ENCODE data around the gene FAAH. TPM values are rescaled to one million over a fixed set of nuclear protein-coding genes. Genes with fewer than 3 reads are reported as not detected.

FAAH gene
- total RNA-seq, 1 donor from 2014 or later: 6.4 TPM

DNA sequence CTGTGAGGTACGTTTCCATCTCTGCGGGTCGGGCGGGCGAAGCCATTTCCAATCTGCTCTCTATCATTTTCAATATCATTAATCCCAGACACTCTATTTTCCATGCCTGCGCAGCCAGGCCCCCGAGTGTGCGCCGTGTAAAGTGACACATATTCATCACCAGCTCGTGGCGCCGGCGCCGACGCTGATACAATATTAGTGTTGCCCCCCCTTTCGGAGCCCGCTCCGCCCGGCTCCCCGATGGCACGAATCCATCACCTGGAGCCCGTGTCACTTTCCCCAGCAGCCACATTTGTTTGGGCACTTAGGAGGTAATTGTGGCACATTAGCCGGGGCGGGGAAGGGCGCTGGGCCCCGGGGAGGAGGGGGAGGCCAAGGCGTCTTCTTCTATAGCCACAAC, 61.8 kb downstream of the FAAH start:
- ChIA-PET POLR2A (no interaction called here), CTCF (no interaction called here)
- H3K9me3 Mint-ChIP-seq: no peaks in the 10 kb centered on the region
- peaks cover 50% of the 10 kb centered on the region for H3K27me3 Mint-ChIP-seq
- H3K36me3 Mint-ChIP-seq (ENCODE audit: low read depth): no peaks in the 10 kb centered on the region
- intact Hi-C loops (cut with micrococcal nuclease): no loop called here
- DNase-seq (no peak), ATAC-seq (ENCODE audit: low read depth) (no peak)
- H3K4me3 Mint-ChIP-seq: no peak overlapping the region
- H3K27ac Mint-ChIP-seq: no peak overlapping the region
- no peaks in the 10 kb centered on the region for H3K4me1 Mint-ChIP-seq
- TF ChIP-seq, protein P1, sequence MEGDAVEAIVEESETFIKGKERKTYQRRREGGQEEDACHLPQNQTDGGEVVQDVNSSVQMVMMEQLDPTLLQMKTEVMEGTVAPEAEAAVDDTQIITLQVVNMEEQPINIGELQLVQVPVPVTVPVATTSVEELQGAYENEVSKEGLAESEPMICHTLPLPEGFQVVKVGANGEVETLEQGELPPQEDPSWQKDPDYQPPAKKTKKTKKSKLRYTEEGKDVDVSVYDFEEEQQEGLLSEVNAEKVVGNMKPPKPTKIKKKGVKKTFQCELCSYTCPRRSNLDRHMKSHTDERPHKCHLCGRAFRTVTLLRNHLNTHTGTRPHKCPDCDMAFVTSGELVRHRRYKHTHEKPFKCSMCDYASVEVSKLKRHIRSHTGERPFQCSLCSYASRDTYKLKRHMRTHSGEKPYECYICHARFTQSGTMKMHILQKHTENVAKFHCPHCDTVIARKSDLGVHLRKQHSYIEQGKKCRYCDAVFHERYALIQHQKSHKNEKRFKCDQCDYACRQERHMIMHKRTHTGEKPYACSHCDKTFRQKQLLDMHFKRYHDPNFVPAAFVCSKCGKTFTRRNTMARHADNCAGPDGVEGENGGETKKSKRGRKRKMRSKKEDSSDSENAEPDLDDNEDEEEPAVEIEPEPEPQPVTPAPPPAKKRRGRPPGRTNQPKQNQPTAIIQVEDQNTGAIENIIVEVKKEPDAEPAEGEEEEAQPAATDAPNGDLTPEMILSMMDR (IDR thresholded peaks at IDR 0.05): no peak

- H3K4me1 Mint-ChIP-seq: no peaks in the 10 kb centered on the region
- CTCF ChIA-PET: no interaction called here
- H3K36me3 Mint-ChIP-seq (ENCODE audit: low read depth): no peaks in the 10 kb centered on the region
- intact Hi-C loops (cut with micrococcal nuclease): no loop called here
- TF ChIP-seq, protein P1 (IDR thresholded peaks at IDR 0.05): no peak
- ATAC-seq (ENCODE audit: low read depth) (no peak), DNase-seq (no peak)
- no peaks in the 10 kb centered on the region for H3K9me3 Mint-ChIP-seq
- H3K4me3 Mint-ChIP-seq: no peak overlapping the region
- POLR2A ChIA-PET: no interaction called here
- no peak overlapping the region for H3K27ac Mint-ChIP-seq
- H3K27me3 Mint-ChIP-seq: peaks cover 47% of the 10 kb centered on the region
Measured at GRCh38 chr1:46456411-46456963, 62.4 kb downstream of the FAAH start.

- intact Hi-C loops (cut with micrococcal nuclease): no loop called here
- ChIA-PET CTCF (no interaction called here), POLR2A (no interaction called here)
- no peak overlapping the region for H3K4me3 Mint-ChIP-seq
- TF ChIP-seq, protein P1 (IDR thresholded peaks at IDR 0.05): no peak
- ATAC-seq (ENCODE audit: low read depth) (no peak), DNase-seq (no peak)
- H3K36me3 Mint-ChIP-seq (ENCODE audit: low read depth): no peaks in the 10 kb centered on the region
- peaks cover 45% of the 10 kb centered on the region for H3K27me3 Mint-ChIP-seq
- H3K4me1 Mint-ChIP-seq: no peaks in the 10 kb centered on the region
- H3K27ac Mint-ChIP-seq: no peak overlapping the region
- H3K9me3 Mint-ChIP-seq: no peaks in the 10 kb centered on the region
Measured at GRCh38 chr1:46457178-46457577, 63.1 kb downstream of the FAAH start.

DNA sequence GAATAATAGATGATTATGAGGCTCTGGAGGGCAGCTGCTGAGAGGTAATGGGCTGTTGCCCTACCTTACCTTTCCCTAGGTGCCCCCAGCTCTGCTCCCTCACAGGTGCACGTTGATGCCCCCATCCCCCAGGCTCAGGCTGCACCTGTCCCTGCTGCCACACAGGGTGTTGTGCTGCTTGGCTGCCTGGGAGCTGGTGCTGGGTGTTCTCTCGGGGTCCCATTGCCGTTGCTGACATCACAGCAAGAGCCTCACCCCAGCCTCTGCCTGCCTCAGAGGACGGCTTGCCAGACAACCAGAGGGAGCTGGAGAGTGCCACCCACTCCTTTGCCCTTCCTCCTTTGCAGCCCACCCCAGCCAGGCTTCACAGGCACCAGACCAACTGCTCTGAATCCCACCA, 64.1 kb downstream of the FAAH start:
- H3K27ac Mint-ChIP-seq: no peak overlapping the region
- no peak for ATAC-seq (ENCODE audit: low read depth)
- H3K36me3 Mint-ChIP-seq (ENCODE audit: low read depth): no peaks in the 10 kb centered on the region
- TF ChIP-seq, protein P1 (IDR thresholded peaks at IDR 0.05): no peak
- peaks cover 42% of the 10 kb centered on the region for H3K27me3 Mint-ChIP-seq
- ChIA-PET CTCF (interaction anchor here (0.7 kb wide), 1 partner anchor 11 kb away, joined by 3 read pairs; no protein-coding TSS in a partner anchor), POLR2A (no interaction called here)
- H3K4me1 Mint-ChIP-seq: no peaks in the 10 kb centered on the region
- intact Hi-C loops (cut with micrococcal nuclease): no loop called here
- no peaks in the 10 kb centered on the region for H3K9me3 Mint-ChIP-seq
- H3K4me3 Mint-ChIP-seq: no peak overlapping the region
- DNase-seq: no peak

DNA sequence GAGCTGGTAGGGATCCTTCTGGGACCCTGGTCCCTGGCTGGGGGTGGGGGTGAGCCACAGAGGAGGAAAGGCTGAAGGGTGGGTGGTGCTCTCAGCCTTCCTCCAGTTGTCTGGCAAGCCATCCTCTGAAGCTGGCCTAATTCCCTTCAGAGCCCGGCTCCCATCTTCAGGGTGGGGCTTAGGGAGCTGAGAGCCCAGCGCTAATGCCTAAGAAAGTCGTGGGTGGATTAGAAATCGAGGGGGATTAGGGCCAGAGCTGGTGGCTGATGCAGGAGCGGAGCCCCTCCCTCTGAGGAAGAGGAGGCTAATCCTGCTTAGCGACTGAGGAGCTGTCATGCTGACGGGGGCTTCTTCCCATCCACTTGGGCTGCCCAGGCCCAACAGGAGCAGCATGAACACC, 64.7 kb downstream of the FAAH start:
- Mint-ChIP-seq H3K9me3 (no peaks in the 10 kb centered on the region), H3K4me3 (no peak overlapping the region), H3K36me3 (ENCODE audit: low read depth) (no peaks in the 10 kb centered on the region), H3K27ac (no peak overlapping the region), H3K27me3 (peaks cover 44% of the 10 kb centered on the region), H3K4me1 (no peaks in the 10 kb centered on the region)
- DNase-seq (no peak), ATAC-seq (ENCODE audit: low read depth) (no peak)
- TF ChIP-seq, protein P1 (IDR thresholded peaks at IDR 0.05): no peak
- CTCF ChIA-PET: interaction anchor here (0.7 kb wide), 1 partner anchor 12 kb away, joined by 3 read pairs; no protein-coding TSS in a partner anchor
- POLR2A ChIA-PET: no interaction called here
- intact Hi-C loops (cut with micrococcal nuclease): no loop called here

Data from activated B cell treated with CpG ODN at 0.5 μM for 24 hours (primary cell).